Gastroesophageal sphincter (tissue), 3 donors: ENCODE results near the gene ADSS2.

Experiments
- POLR2A ChIP-seq, 2 donors: fragments of 450-650 bp; IDR thresholded peaks; one replicate each; pipeline ENCODE4 v1.6.1; 2017; ENCODE audit warnings: antibody characterized with exemption in 2 of 2, mild to moderate bottlenecking in 2 of 2, moderate library complexity in 1 of 2
- POLR2AphosphoS5 ChIP-seq: sonication (generic); formaldehyde crosslinking; IDR thresholded peaks from one replicate; pipeline ENCODE4 v1.6.1; 2017; ENCODE audit warnings: antibody characterized with exemption
- TF ChIP-seq, protein P1 (sequence below), 4 experiments: fragments of 200-600 bp in 2 of 4; fragments of 450-650 bp in 2 of 4; sonication (generic) in 1 of 4; IDR thresholded peaks; one replicate each; pipeline ENCODE4 v1.5.1; 2017 to 2019; ENCODE audit warnings: antibody characterized with exemption in 4 of 4, mild to moderate bottlenecking in 2 of 4, moderate library complexity in 2 of 4

- no peak for TF ChIP-seq POLR2AphosphoS5
- TF ChIP-seq, protein P1, sequence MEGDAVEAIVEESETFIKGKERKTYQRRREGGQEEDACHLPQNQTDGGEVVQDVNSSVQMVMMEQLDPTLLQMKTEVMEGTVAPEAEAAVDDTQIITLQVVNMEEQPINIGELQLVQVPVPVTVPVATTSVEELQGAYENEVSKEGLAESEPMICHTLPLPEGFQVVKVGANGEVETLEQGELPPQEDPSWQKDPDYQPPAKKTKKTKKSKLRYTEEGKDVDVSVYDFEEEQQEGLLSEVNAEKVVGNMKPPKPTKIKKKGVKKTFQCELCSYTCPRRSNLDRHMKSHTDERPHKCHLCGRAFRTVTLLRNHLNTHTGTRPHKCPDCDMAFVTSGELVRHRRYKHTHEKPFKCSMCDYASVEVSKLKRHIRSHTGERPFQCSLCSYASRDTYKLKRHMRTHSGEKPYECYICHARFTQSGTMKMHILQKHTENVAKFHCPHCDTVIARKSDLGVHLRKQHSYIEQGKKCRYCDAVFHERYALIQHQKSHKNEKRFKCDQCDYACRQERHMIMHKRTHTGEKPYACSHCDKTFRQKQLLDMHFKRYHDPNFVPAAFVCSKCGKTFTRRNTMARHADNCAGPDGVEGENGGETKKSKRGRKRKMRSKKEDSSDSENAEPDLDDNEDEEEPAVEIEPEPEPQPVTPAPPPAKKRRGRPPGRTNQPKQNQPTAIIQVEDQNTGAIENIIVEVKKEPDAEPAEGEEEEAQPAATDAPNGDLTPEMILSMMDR (IDR thresholded peaks at IDR 0.05): no peak
- no peak for TF ChIP-seq POLR2A (IDR thresholded peaks at IDR 0.05)
These were observed 46.1 kb upstream of the ADSS2 start for GRCh38 chr1:244497805-244498204.
